Karpas-422 (cell line): Measurements from ENCODE around the gene AIFM1. TPM values are rescaled to one million over a fixed set of nuclear protein-coding genes. Genes with fewer than 3 reads are reported as not detected.

ENCODE experiments used
- DNase-seq: peaks from one replicate; pipeline ENCODE4 v3.0.0-alpha.2; 2015
- H2AFZ ChIP-seq: fragments of 200-600 bp; sonication (generic); 2 replicates; pipeline ENCODE4 v1.6.1; 2014; ENCODE audit warnings: antibody characterized with exemption, low read length, mixed read lengths
- H3K27ac ChIP-seq: fragments of 200-600 bp; sonication (generic); 2 replicates; pipeline ENCODE4 v1.5.1; 2014; ENCODE audit warnings: mild to moderate bottlenecking, low read length, moderate library complexity
- H3K27me3 ChIP-seq: fragments of 200-600 bp; sonication (generic); 2 replicates; pipeline ENCODE4 v1.6.1; 2014; ENCODE audit warnings: low read length, mixed read lengths
- H3K36me3 ChIP-seq: fragments of 200-600 bp; sonication (generic); 2 replicates; pipeline ENCODE4 v1.6.1; 2014; ENCODE audit warnings: low read length, mixed read lengths; ENCODE audit not compliant: insufficient read depth
- H3K4me1 ChIP-seq: fragments of 200-600 bp; sonication (generic); 2 replicates; pipeline ENCODE4 v1.6.1; 2014; ENCODE audit warnings: mild to moderate bottlenecking, low read length, mixed read lengths
- H3K4me2 ChIP-seq: fragments of 200-600 bp; sonication (generic); 2 replicates; pipeline ENCODE4 v1.6.1; 2014; ENCODE audit warnings: low read length, low read depth, mild to moderate bottlenecking; ENCODE audit not compliant: poor library complexity, severe bottlenecking
- H3K4me3 ChIP-seq: fragments of 200-600 bp; sonication (generic); 2 replicates; pipeline ENCODE4 v1.5.1; 2014; ENCODE audit warnings: mild to moderate bottlenecking, antibody characterized with exemption, low read length, mixed read lengths
- H3K79me2 ChIP-seq: fragments of 200-600 bp; sonication (generic); 2 replicates; pipeline ENCODE4 v1.6.1; 2014; ENCODE audit warnings: mild to moderate bottlenecking, low read length, mixed read lengths
- H3K9ac ChIP-seq: fragments of 200-600 bp; sonication (generic); 2 replicates; pipeline ENCODE4 v1.6.0; 2014; ENCODE audit warnings: low read length
- H3K9me2 ChIP-seq: fragments of 200-600 bp; sonication (generic), shearing (Covaris generic); replicated peaks from 2 replicates; pipeline ENCODE4 v1.6.0; 2014; ENCODE audit warnings: mild to moderate bottlenecking, low read length, moderate library complexity; ENCODE audit not compliant: insufficient read depth
- H3K9me3 ChIP-seq: fragments of 300-700, 200-600 bp; sonication (generic); 2 replicates; pipeline ENCODE4 v1.6.1; 2014; ENCODE audit warnings: low read length, mixed read lengths
- H4K20me1 ChIP-seq: fragments of 200-600 bp; sonication (generic); 2 replicates; pipeline ENCODE4 v1.6.1; 2014; ENCODE audit warnings: mild to moderate bottlenecking, antibody characterized with exemption, low read length, low read depth; ENCODE audit not compliant: insufficient read depth
- total RNA-seq: library from RNA; depleted of rRNA; stranded (reverse); fragments of >200 nt; shearing (Covaris generic); gene quantifications from 2 replicates; pipeline ENCODE4 v1.2.3, GENCODE V29; 2014; ENCODE audit warnings: low replicate concordance

AIFM1 gene
- total RNA-seq, 1 experiment from 2014 or later, result 25.8 TPM

DNA sequence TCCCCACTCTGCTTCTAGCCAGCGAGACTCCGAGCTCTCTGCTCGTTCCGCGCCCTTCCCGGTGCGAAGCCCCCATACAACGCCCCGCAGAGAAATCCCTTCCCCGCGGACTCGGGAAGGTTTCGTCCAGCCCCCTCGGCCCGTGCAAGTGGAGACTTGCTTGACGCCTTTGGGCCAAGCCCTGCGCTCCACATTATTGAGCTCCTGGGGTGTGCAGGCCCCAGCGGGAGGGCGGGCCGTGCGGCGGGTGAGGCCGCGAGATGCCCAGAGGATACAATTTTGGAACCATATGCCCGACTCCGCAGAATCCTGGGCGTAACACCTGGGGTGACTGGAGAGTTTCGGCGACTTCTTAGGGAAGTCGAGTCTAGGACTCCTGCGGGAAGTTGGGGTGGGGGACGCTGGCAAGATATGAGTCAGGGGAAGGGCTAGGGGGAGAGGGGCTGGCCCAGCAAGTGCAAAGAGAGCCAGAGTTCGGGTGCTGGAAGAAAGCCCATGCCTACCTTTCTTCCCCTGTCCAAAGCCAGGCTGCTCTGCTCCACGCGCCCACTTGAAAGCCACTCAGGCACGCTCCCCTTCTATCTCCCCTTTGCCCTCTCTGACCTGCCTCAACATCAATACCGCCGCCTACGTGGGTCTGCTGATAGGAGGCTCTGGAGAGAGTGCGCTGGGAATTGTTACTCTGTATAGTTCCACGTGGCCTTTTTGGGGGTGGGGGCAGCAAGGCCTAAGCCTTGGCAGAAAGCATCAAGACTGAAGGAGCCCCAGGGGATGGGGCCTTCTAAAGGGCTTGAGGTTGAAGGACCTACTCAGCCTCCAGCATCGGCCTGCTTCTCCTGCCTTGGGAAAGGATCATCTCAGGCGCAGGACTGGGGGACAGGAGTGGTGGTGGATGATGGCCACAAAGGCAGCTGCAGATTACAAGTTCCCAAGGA lies 54.2 kb downstream of the AIFM1 start:
- H3K4me3 ChIP-seq, result peak overlapping the region; percentile 65
- H3K79me2 ChIP-seq, result peaks cover 37% of the 10 kb centered on the region
- no peak overlapping the region; the same call in 1 of the 2 replicates for H2AFZ ChIP-seq
- H3K4me2 ChIP-seq, result peak overlapping the region; percentile 76
- H3K9me2 ChIP-seq, result no peaks in the 10 kb centered on the region
- H3K27ac ChIP-seq, result peak overlapping the region; percentile 60
- peaks cover 36% of the 10 kb centered on the region for H3K4me1 ChIP-seq
- H3K9me3 ChIP-seq, result no peaks in the 10 kb centered on the region
- peak overlapping the region; percentile 73 for H3K9ac ChIP-seq
- peaks cover 7% of the 10 kb centered on the region; the same call in 1 of the 2 replicates for H4K20me1 ChIP-seq
- no peaks in the 10 kb centered on the region for H3K36me3 ChIP-seq
- no peaks in the 10 kb centered on the region for H3K27me3 ChIP-seq
- DNase-seq, result peak; percentile 55

GRCh38 chrX:130110379-130111219 lies 55.0 kb downstream of the AIFM1 start, which contains the start of gene ELF4:
ELF4 (minus strand) TSS chrX:130110497; CDS start chrX:130081330, 29,167 bp downstream.
- H3K36me3 ChIP-seq, result no peaks in the 10 kb centered on the region
- H3K27ac ChIP-seq, result peak within 1 kb of the TSS; percentile 84
- peaks cover 7% of the 10 kb centered on the region; the same call in 1 of the 2 replicates for H4K20me1 ChIP-seq
- no peaks in the 10 kb centered on the region for H3K9me2 ChIP-seq
- peak within 1 kb of the TSS; percentile 84 for H3K4me2 ChIP-seq
- DNase-seq, result peak; percentile 86
- no peaks in the 10 kb centered on the region for H3K9me3 ChIP-seq
- no peak within 1 kb of the TSS; the same call in 1 of the 2 replicates for H2AFZ ChIP-seq
- H3K4me1 ChIP-seq, result peaks cover 43% of the 10 kb centered on the region
- H3K79me2 ChIP-seq, result peaks cover 46% of the 10 kb centered on the region
- peak within 1 kb of the TSS; percentile 86 for H3K9ac ChIP-seq
- H3K4me3 ChIP-seq, result peak within 1 kb of the TSS; percentile 68
- no peaks in the 10 kb centered on the region for H3K27me3 ChIP-seq

DNA sequence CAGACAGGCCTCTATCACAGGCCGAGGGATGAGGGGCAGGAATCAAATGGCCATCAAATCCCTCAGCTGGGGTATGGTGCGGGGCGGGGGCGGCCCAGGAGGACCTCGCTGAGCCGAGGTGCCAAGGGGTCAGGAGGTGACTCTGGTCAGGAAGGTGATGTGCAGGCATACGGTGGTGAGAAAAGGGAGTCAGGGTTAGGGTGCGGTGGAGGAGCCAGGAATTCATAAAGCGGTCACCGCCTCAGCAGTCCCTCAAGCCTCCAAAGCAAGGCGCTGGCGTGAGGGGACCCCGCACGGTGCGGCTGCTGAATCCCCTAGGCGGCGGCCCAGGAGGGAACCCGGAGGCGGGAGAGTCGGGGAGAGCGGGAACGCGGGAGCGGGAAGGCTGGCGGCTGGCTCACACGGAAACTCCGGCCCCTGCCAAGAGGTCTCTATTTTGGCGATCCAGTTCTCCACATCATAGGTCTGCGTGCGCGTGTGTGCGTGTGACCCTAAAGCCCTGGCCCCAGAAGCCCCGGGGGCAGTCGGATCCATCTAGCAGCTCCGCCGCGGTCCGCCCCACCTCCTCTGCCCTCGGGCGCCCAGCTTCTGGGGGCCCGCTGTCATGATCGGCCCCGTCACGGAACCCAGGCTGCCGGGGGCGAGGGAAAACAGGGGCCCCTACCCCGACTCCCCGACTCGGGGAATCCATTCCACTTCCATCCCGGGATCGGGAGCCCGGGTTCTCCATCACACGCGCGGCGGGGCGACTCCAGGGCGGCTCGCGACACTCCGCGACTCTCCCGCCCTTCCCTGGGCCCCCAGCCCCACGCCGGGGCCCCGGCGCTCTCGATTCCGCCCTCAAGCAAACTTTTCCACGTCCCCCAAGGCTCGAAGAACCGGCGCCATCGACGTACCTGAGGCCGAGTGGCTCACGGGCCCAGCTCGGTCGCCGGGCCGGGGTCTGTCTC lies 55.9 kb downstream of the AIFM1 start:
- peak overlapping the region; percentile 84 for H3K4me2 ChIP-seq
- H3K9me3 ChIP-seq, result no peaks in the 10 kb centered on the region
- H3K4me3 ChIP-seq, result peak overlapping the region; percentile 68
- DNase-seq, result peak; percentile 54
- H3K79me2 ChIP-seq, result peaks cover 53% of the 10 kb centered on the region
- H3K36me3 ChIP-seq, result no peaks in the 10 kb centered on the region
- peaks cover 43% of the 10 kb centered on the region for H3K4me1 ChIP-seq
- H2AFZ ChIP-seq, result no peak overlapping the region
- H3K9me2 ChIP-seq, result no peaks in the 10 kb centered on the region
- peaks cover 7% of the 10 kb centered on the region; the same call in 1 of the 2 replicates for H4K20me1 ChIP-seq
- no peaks in the 10 kb centered on the region for H3K27me3 ChIP-seq
- H3K27ac ChIP-seq, result peak overlapping the region; percentile 84
- peak overlapping the region; percentile 86 for H3K9ac ChIP-seq

DNA sequence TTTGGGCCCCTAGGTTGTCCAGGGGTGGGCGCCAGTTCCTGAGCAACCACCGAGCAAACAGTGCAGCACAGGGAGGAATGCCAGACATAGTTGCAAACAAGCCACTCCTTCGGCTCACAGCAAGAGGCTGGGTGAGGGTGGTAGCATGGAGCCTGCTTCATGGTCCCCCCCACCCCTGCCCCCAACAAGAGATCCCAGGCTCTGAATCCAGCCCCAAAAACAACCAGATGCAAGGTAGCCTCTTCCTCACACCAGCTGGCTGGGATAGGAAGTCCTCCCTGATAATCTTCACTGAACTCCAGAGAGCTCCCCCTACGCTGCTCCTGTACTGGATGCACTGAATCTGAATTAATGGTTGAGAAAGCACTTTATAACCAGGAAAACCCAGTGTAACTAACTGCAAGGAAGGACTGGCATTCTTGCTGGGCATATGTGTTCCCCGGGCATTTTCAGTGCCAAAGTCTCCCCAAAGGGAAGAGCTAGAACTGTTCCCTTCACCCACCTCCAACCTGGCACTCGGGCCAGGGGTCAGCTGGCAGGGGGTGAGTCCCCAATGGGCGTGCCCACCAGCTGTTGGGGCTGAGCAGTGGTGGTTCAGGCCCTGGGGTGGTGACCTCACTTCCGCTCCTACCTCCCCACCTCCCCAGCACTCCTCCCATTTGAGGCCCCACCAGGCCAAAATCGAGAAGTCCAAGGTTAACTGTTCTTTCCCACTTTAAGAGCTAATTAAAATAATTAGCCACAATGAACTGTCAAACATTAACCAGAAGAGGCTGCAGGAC lies 56.8 kb downstream of the AIFM1 start:
- DNase-seq, result peak; percentile 78
- Histone ChIP-seq H3K4me1 (peaks cover 45% of the 10 kb centered on the region), H3K9me2 (no peaks in the 10 kb centered on the region), H3K27me3 (no peaks in the 10 kb centered on the region), H3K79me2 (peaks cover 62% of the 10 kb centered on the region), H2AFZ (no peak overlapping the region), H4K20me1 (peaks cover 7% of the 10 kb centered on the region; the same call in 1 of the 2 replicates), H3K27ac (peak overlapping the region; percentile 84), H3K4me2 (peak overlapping the region; percentile 84), H3K4me3 (peak overlapping the region; percentile 68), H3K36me3 (no peaks in the 10 kb centered on the region), H3K9ac (peak overlapping the region; percentile 86), H3K9me3 (no peaks in the 10 kb centered on the region)

GRCh38 chrX:130106071-130106470 lies 59.6 kb downstream of the AIFM1 start:
- Histone ChIP-seq H3K4me3 (no peak overlapping the region), H3K9me2 (no peaks in the 10 kb centered on the region), H3K4me1 (peaks cover 37% of the 10 kb centered on the region), H2AFZ (no peak overlapping the region), H3K9me3 (no peaks in the 10 kb centered on the region), H3K27ac (peak overlapping the region; percentile 42; the same call in 1 of the 2 replicates), H3K36me3 (no peaks in the 10 kb centered on the region), H3K79me2 (peaks cover 89% of the 10 kb centered on the region), H3K9ac (peak overlapping the region; percentile 53; the same call in 1 of the 2 replicates), H3K4me2 (peak overlapping the region; percentile 2), H4K20me1 (peaks cover 7% of the 10 kb centered on the region; the same call in 1 of the 2 replicates), H3K27me3 (no peaks in the 10 kb centered on the region)
- no peak for DNase-seq

- H3K9me3 ChIP-seq, result no peaks in the 10 kb centered on the region
- H3K9ac ChIP-seq, result no peak overlapping the region
- H3K27ac ChIP-seq, result no peak overlapping the region
- H3K36me3 ChIP-seq, result no peaks in the 10 kb centered on the region
- peaks cover 7% of the 10 kb centered on the region; the same call in 1 of the 2 replicates for H4K20me1 ChIP-seq
- DNase-seq, result no peak
- no peak overlapping the region for H3K4me2 ChIP-seq
- no peaks in the 10 kb centered on the region for H3K27me3 ChIP-seq
- H3K4me1 ChIP-seq, result peaks cover 36% of the 10 kb centered on the region
- no peak overlapping the region for H2AFZ ChIP-seq
- no peak overlapping the region for H3K4me3 ChIP-seq
- peaks cover 97% of the 10 kb centered on the region for H3K79me2 ChIP-seq
- no peaks in the 10 kb centered on the region for H3K9me2 ChIP-seq
Measured at GRCh38 chrX:130105244-130105643, 60.4 kb downstream of the AIFM1 start.

- no peak overlapping the region for H2AFZ ChIP-seq
- no peaks in the 10 kb centered on the region for H3K36me3 ChIP-seq
- no peak overlapping the region for H3K4me3 ChIP-seq
- H3K9me2 ChIP-seq, result no peaks in the 10 kb centered on the region
- no peak overlapping the region for H3K9ac ChIP-seq
- H3K27ac ChIP-seq, result no peak overlapping the region
- no peak for DNase-seq
- H3K79me2 ChIP-seq, result peaks cover 92% of the 10 kb centered on the region
- no peaks in the 10 kb centered on the region for H3K27me3 ChIP-seq
- peaks cover 6% of the 10 kb centered on the region; the same call in 1 of the 2 replicates for H4K20me1 ChIP-seq
- H3K4me2 ChIP-seq, result no peak overlapping the region
- no peaks in the 10 kb centered on the region for H3K9me3 ChIP-seq
- peaks cover 28% of the 10 kb centered on the region for H3K4me1 ChIP-seq
Measured at GRCh38 chrX:130103605-130104004, 62.0 kb downstream of the AIFM1 start.
